RWPE1 (cell line): ENCODE data around the gene AR.

ENCODE experiments used
- CTCF ChIA-PET: fragments of 350-600 bp; sonication (Branson Sonifier 250); formaldehyde crosslinking; extraction: SDS; loops from one replicate; lab custom pipeline; 2021; lab: Yijun Ruan, JAX
- POLR2A ChIA-PET: fragments of 400-600 bp; formaldehyde crosslinking; extraction: SDS; loops from one replicate; lab custom pipeline; 2020; ENCODE audit warnings: antibody characterized with exemption; ENCODE audit not compliant: low non-redundant PET; lab: Yijun Ruan, JAX
- DNase-seq: peaks from one replicate; pipeline ENCODE4 v3.0.0; 2012; ENCODE audit warnings: low spot score
- H3K27ac ChIP-seq: fragments of 450-650 bp; 2 replicates; pipeline ENCODE4 v1.5.1; 2017
- CTCF ChIP-seq: fragments of 450-650 bp; conservative IDR thresholded peaks from 2 replicates; pipeline ENCODE4 v1.5.1; 2017; ENCODE audit warnings: low read depth, mild to moderate bottlenecking

AR gene

DNA sequence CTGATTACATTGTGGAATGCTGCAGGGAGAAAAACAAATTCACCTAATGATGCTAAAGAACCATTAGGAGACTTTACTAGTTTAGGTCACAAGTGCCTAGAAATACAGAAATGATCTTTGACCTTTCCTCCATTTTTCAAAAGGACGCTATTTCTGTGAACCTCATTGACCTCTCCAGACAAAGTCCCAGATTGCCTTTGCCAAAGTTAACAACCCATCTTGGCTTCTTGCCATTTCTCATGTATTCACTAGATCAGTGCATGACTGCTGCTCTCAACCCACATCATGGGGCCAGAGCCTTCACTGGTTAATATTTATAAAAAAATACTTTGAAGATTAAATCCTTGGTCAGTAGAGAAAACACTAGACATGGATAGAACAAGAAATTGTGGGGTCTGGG is 19.9 kb upstream of the AR start:
- H3K27ac ChIP-seq, result no peak overlapping the region
- ChIA-PET POLR2A (no interaction called here), CTCF (no interaction called here)
- no peak for TF ChIP-seq CTCF
- no peak for DNase-seq

- ChIA-PET POLR2A (no interaction called here), CTCF (no interaction called here)
- DNase-seq, result no peak
- H3K27ac ChIP-seq, result no peak overlapping the region
- no peak for TF ChIP-seq CTCF
These were observed 19.4 kb upstream of the AR start for GRCh38 chrX:67524428-67524827.

DNA sequence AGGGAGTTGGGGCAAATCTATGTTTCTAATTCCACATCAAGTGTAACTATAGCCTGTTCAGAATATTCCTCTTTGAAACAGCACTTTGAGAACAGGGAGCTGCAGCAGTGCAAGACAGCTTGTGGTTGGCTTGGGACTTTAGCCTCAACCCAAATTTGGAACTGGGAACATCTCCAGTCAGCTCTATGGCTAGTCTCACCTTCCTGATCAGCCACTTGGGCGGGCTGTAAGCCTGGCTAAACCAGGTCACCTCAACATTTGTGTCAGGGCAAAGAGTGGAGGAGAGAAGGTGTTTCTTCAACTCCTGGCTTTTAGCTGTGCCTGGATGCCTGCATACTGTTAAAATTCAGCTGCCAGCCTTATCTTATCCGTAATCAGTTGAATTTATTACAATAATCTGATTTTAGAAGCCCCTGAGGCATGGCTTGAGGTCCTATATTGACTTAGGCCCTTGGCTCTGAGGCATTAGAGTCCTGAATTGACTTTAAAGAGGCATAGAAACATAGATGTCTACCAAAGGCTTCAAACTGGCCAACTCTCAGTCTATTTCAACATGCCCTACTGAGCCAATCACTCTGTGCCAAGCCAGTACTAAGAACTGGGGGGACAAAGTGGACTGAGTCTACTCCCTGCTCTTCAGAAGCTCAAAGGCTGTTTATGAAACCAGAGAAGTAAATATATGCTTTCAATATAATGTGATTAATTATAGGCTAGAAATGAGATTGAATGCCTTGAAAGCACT is 18.7 kb upstream of the AR start:
- ChIA-PET CTCF (no interaction called here), POLR2A (no interaction called here)
- DNase-seq, result no peak
- no peak overlapping the region for H3K27ac ChIP-seq
- TF ChIP-seq CTCF, result no peak

- DNase-seq, result no peak
- TF ChIP-seq CTCF, result no peak
- ChIA-PET POLR2A (no interaction called here), CTCF (no interaction called here)
- no peak overlapping the region for H3K27ac ChIP-seq
These were observed 7.3 kb upstream of the AR start for GRCh38 chrX:67536564-67536963.

DNA sequence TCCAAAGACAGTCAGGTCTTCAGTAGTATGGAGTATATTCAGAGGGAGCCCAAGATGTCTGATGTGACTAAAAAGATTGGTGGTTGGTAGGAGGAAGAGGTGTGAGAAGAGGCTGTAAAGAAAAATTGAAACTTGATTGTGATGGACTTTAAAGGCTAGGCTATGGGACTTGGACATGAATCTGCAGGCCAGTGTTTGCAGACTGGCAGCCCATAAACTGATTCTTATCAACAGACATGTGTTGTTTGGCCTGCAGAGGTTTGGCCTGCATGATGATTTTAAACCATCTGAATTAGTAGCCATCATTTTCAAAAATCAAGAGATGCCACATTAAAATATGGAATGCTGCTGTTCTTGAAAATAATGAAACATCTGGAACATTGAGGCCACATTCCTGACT is 5.4 kb upstream of the AR start:
- TF ChIP-seq CTCF, result no peak
- H3K27ac ChIP-seq, result no peak overlapping the region
- POLR2A ChIA-PET, result no interaction called here
- CTCF ChIA-PET, result no interaction called here
- DNase-seq, result no peak

GRCh38 chrX:67544281-67545035 is 637 bp downstream of the AR start:
- no peak for TF ChIP-seq CTCF
- ChIA-PET POLR2A (no interaction called here), CTCF (no interaction called here)
- no peak overlapping the region for H3K27ac ChIP-seq
- no peak for DNase-seq
